CD4-positive, CD25-positive, alpha-beta regulatory T cell (primary cell): ENCODE data around the gene LRP1. TPM values are rescaled to one million over a fixed set of nuclear protein-coding genes. Genes with fewer than 3 reads are reported as not detected.

Experiments
- ATAC-seq, 2 donors: fragments of 150-1000 bp; cut with Tn5 transposase; one replicate each; pipeline ENCODE4 v1.10.0; 2021; ENCODE audit warnings: low read depth in 2 of 2, moderate number of reproducible peaks in 2 of 2, moderate library complexity in 1 of 2
- DNase-seq, 3 donors: peaks; one replicate each; pipeline versions ENCODE4 v3.0.0 to v3.0.0-alpha.2; 2012 to 2022; ENCODE audit warnings: mixed read lengths in 1 of 3
- H3K27ac ChIP-seq: one replicate; pipeline ENCODE4 v1.7.0; 2013; ENCODE audit warnings: mild to moderate bottlenecking, low read length; ENCODE audit not compliant: insufficient read depth, poor library complexity, severe bottlenecking
- H3K27me3 ChIP-seq: one replicate; pipeline ENCODE4 v1.7.0; 2013; ENCODE audit warnings: low read length; ENCODE audit not compliant: control insufficient read depth, insufficient read depth
- H3K36me3 ChIP-seq: one replicate; pipeline ENCODE4 v1.7.0; 2013; ENCODE audit warnings: mild to moderate bottlenecking, low read length, moderate library complexity; ENCODE audit not compliant: control insufficient read depth, insufficient read depth
- H3K4me1 ChIP-seq: 2 replicates; pipeline ENCODE4 v1.7.0; 2013; ENCODE audit warnings: mild to moderate bottlenecking, low read length; ENCODE audit not compliant: insufficient read depth, control insufficient read depth, poor library complexity, severe bottlenecking
- H3K4me3 ChIP-seq: one replicate; pipeline ENCODE4 v1.7.0; 2013; ENCODE audit warnings: low read depth, mild to moderate bottlenecking, low read length, moderate library complexity
- H3K9me3 ChIP-seq, 2 experiments: 1 replicate in 1 of 2; 2 replicates in 1 of 2; pipeline ENCODE4 v1.7.0; 2013; ENCODE audit warnings: low read length in 2 of 2, mild to moderate bottlenecking in 1 of 2, moderate library complexity in 1 of 2; ENCODE audit not compliant: control insufficient read depth in 2 of 2
- H3K27ac Mint-ChIP-seq, 3 donors: one replicate each; pipeline ENCODE4 v1.8.0; 2020 to 2022; ENCODE audit warnings: mild to moderate bottlenecking in 3 of 3, mixed read lengths in 3 of 3, moderate library complexity in 2 of 3
- H3K27me3 Mint-ChIP-seq: one replicate; pipeline ENCODE4 v1.8.0; 2022; ENCODE audit warnings: mild to moderate bottlenecking, mixed read lengths
- H3K36me3 Mint-ChIP-seq: one replicate; pipeline ENCODE4 v1.8.0; 2020; ENCODE audit warnings: mixed read lengths
- H3K4me1 Mint-ChIP-seq, 4 donors: one replicate each; pipeline ENCODE4 v1.8.0; 2020 to 2022; ENCODE audit warnings: mixed read lengths in 4 of 4, mild to moderate bottlenecking in 1 of 4
- H3K4me3 Mint-ChIP-seq, 4 donors: one replicate each; pipeline ENCODE4 v1.8.0; 2020 to 2022; ENCODE audit warnings: mild to moderate bottlenecking in 4 of 4, mixed read lengths in 4 of 4, moderate library complexity in 3 of 4
- H3K9me3 Mint-ChIP-seq, 7 donors: one replicate each; pipeline ENCODE4 v1.8.0; 2020 to 2022; ENCODE audit warnings: mixed read lengths in 7 of 7, mild to moderate bottlenecking in 3 of 7, moderate library complexity in 2 of 7
- polyA plus RNA-seq, 4 donors: library from polyadenylated mRNA; unstranded; fragments of 300-500 nt; fragmentation: Illumina TruSeq; gene quantifications; one replicate each; pipeline ENCODE4 v1.2.3, GENCODE V29; 2021
- total RNA-seq: library from RNA; stranded (reverse); gene quantifications from one replicate; pipeline ENCODE4 v1.2.3, GENCODE V29; 2022

The LRP1 gene
- total and polyA plus RNA-seq, 5 donors from 2014 or later, result 0.13 to 3.9 (median 0.21) TPM; not detected in 1

- H3K36me3 ChIP-seq, result no peaks in the 10 kb centered on the region
- peaks cover 5 to 68% (median 48%) of the 10 kb centered on the region in 4 donors for H3K4me1 Mint-ChIP-seq
- H3K27ac Mint-ChIP-seq, result peak overlapping the region; percentile 53 to 96 (median 93)
- H3K4me3 Mint-ChIP-seq, result peak overlapping the region; percentile 89 to 99 (median 97)
- ATAC-seq, result no peak
- H3K36me3 Mint-ChIP-seq, result no peaks in the 10 kb centered on the region
- no peak overlapping the region for H3K27ac ChIP-seq
- H3K4me3 ChIP-seq, result peak overlapping the region; percentile 76
- H3K9me3 ChIP-seq, result no peaks in the 10 kb centered on the region
- peaks cover 80% of the 10 kb centered on the region for H3K4me1 ChIP-seq
- peaks cover 0 to 4% (median 0%) of the 10 kb centered on the region in 7 donors for H3K9me3 Mint-ChIP-seq
- no peak for DNase-seq
- peaks cover 3% of the 10 kb centered on the region for H3K27me3 ChIP-seq
- H3K27me3 Mint-ChIP-seq, result peaks cover 64% of the 10 kb centered on the region
Measured at GRCh38 chr12:57240926-57241401, 112.7 kb downstream of the LRP1 start.

- H3K27me3 Mint-ChIP-seq, result peaks cover 66% of the 10 kb centered on the region
- Histone ChIP-seq H3K4me1 (peaks cover 73% of the 10 kb centered on the region), H3K36me3 (no peaks in the 10 kb centered on the region), H3K27me3 (peaks cover 3% of the 10 kb centered on the region), H3K9me3 (no peaks in the 10 kb centered on the region), H3K27ac (no peak overlapping the region), H3K4me3 (no peak overlapping the region)
- H3K9me3 Mint-ChIP-seq, result peaks cover 0 to 4% (median 0%) of the 10 kb centered on the region in 7 donors
- H3K4me1 Mint-ChIP-seq, result peaks cover 5 to 61% (median 46%) of the 10 kb centered on the region in 4 donors
- no peak for ATAC-seq
- peak overlapping the region; percentile 86 to 97 (median 93) for H3K4me3 Mint-ChIP-seq
- no peak for DNase-seq
- H3K27ac Mint-ChIP-seq, result peak overlapping the region in 1 of 3 donors; percentile 42
- no peaks in the 10 kb centered on the region for H3K36me3 Mint-ChIP-seq
Measured at GRCh38 chr12:57241402-57242310, 113.4 kb downstream of the LRP1 start.

GRCh38 chr12:57242329-57242690 lies 114.0 kb downstream of the LRP1 start:
- Mint-ChIP-seq H3K36me3 (no peaks in the 10 kb centered on the region), H3K27me3 (peaks cover 64% of the 10 kb centered on the region), H3K27ac (no peak overlapping the region), H3K4me1 (peaks cover 5 to 55% (median 40%) of the 10 kb centered on the region in 4 donors), H3K9me3 (peaks cover 0 to 4% (median 0%) of the 10 kb centered on the region in 7 donors), H3K4me3 (peak overlapping the region; percentile 68 to 97 (median 93))
- Histone ChIP-seq H3K4me1 (peaks cover 67% of the 10 kb centered on the region), H3K36me3 (no peaks in the 10 kb centered on the region), H3K27ac (no peak overlapping the region), H3K27me3 (peaks cover 3% of the 10 kb centered on the region), H3K9me3 (no peaks in the 10 kb centered on the region), H3K4me3 (no peak overlapping the region)
- DNase-seq, result peak in 1 of 3 donors; percentile 20
- ATAC-seq, result no peak

- Mint-ChIP-seq H3K36me3 (no peaks in the 10 kb centered on the region), H3K9me3 (peaks cover 0 to 4% (median 0%) of the 10 kb centered on the region in 7 donors), H3K4me1 (peaks cover 5 to 49% (median 35%) of the 10 kb centered on the region in 4 donors), H3K4me3 (peak overlapping the region; percentile 80 to 97 (median 90)), H3K27ac (peak overlapping the region in 1 of 3 donors; percentile 48), H3K27me3 (peaks cover 63% of the 10 kb centered on the region)
- H3K27ac ChIP-seq, result no peak overlapping the region
- ATAC-seq, result no peak
- H3K36me3 ChIP-seq, result no peaks in the 10 kb centered on the region
- peak; percentile 44 to 72 (median 57) for DNase-seq
- H3K4me3 ChIP-seq, result peak overlapping the region; percentile 19
- H3K9me3 ChIP-seq, result no peaks in the 10 kb centered on the region
- peaks cover 3% of the 10 kb centered on the region for H3K27me3 ChIP-seq
- H3K4me1 ChIP-seq, result peaks cover 61% of the 10 kb centered on the region
Measured at GRCh38 chr12:57242691-57243454, 114.6 kb downstream of the LRP1 start.

- Histone ChIP-seq H3K4me3 (no peak overlapping the region), H3K9me3 (no peaks in the 10 kb centered on the region), H3K27me3 (peaks cover 3% of the 10 kb centered on the region), H3K27ac (no peak overlapping the region), H3K36me3 (no peaks in the 10 kb centered on the region), H3K4me1 (peaks cover 52% of the 10 kb centered on the region)
- Mint-ChIP-seq H3K36me3 (no peaks in the 10 kb centered on the region), H3K27ac (peak overlapping the region in 1 of 3 donors; percentile 26), H3K9me3 (peaks cover 0 to 4% (median 0%) of the 10 kb centered on the region in 7 donors), H3K4me3 (peak overlapping the region; percentile 52 to 97 (median 86)), H3K27me3 (peaks cover 58% of the 10 kb centered on the region), H3K4me1 (peaks cover 5 to 44% (median 32%) of the 10 kb centered on the region in 4 donors)
- DNase-seq, result peak; percentile 69 to 86 (median 79)
- peak; percentile 22 for ATAC-seq
Measured at GRCh38 chr12:57243521-57244311, 115.4 kb downstream of the LRP1 start.

- no peak for DNase-seq
- peaks cover 48% of the 10 kb centered on the region for H3K4me1 ChIP-seq
- H3K4me1 Mint-ChIP-seq, result peaks cover 5 to 39% (median 31%) of the 10 kb centered on the region in 4 donors
- H3K9me3 ChIP-seq, result no peaks in the 10 kb centered on the region
- ATAC-seq, result no peak
- H3K27ac ChIP-seq, result no peak overlapping the region
- peaks cover 0 to 3% (median 0%) of the 10 kb centered on the region in 7 donors for H3K9me3 Mint-ChIP-seq
- H3K27ac Mint-ChIP-seq, result no peak overlapping the region
- H3K36me3 ChIP-seq, result no peaks in the 10 kb centered on the region
- no peak overlapping the region for H3K4me3 ChIP-seq
- H3K27me3 Mint-ChIP-seq, result peaks cover 52% of the 10 kb centered on the region
- H3K27me3 ChIP-seq, result peaks cover 3% of the 10 kb centered on the region
- H3K4me3 Mint-ChIP-seq, result peak overlapping the region in 2 of 4 donors; percentile 2 to 52
- no peaks in the 10 kb centered on the region for H3K36me3 Mint-ChIP-seq
Measured at GRCh38 chr12:57244312-57244696, 116.0 kb downstream of the LRP1 start.

GRCh38 chr12:57247041-57247440 lies 118.8 kb downstream of the LRP1 start:
- no peak overlapping the region for H3K4me3 ChIP-seq
- H3K36me3 ChIP-seq, result no peaks in the 10 kb centered on the region
- ATAC-seq (no peak), DNase-seq (no peak)
- Mint-ChIP-seq H3K9me3 (peaks cover 0 to 2% (median 0%) of the 10 kb centered on the region in 7 donors), H3K4me1 (peaks cover 5 to 14% (median 12%) of the 10 kb centered on the region in 4 donors), H3K36me3 (no peaks in the 10 kb centered on the region), H3K4me3 (no peak overlapping the region), H3K27me3 (peaks cover 25% of the 10 kb centered on the region), H3K27ac (no peak overlapping the region)
- peaks cover 20% of the 10 kb centered on the region for H3K4me1 ChIP-seq
- H3K27me3 ChIP-seq, result peaks cover 2% of the 10 kb centered on the region
- H3K27ac ChIP-seq, result no peak overlapping the region
- no peaks in the 10 kb centered on the region for H3K9me3 ChIP-seq
